Lower lobe of right lung (tissue), 2 donors: ENCODE measurements around the gene FRY. TPM values are rescaled to one million over a fixed set of nuclear protein-coding genes. Genes with fewer than 3 reads are reported as not detected.

Source experiments
- ATAC-seq, 2 donors: fragments of 200-7000 bp; cut with Tn5 transposase; one replicate each; pipeline ENCODE4 v1.9.1; 2020 to 2022; ENCODE audit warnings: mild to moderate bottlenecking in 2 of 2, moderate library complexity in 2 of 2
- DNase-seq: peaks from one replicate; pipeline ENCODE4 v3.0.0-alpha.2; 2020
- H3K27ac ChIP-seq: fragments of 200-600 bp; one replicate; pipeline ENCODE4 v1.8.0; 2022
- H3K27me3 ChIP-seq: fragments of 200-600 bp; one replicate; pipeline ENCODE4 v1.8.0; 2022; ENCODE audit warnings: low read depth
- H3K36me3 ChIP-seq: fragments of 200-600 bp; one replicate; pipeline ENCODE4 v1.8.0; 2022; ENCODE audit warnings: mild to moderate bottlenecking
- H3K4me1 ChIP-seq: fragments of 200-600 bp; one replicate; pipeline ENCODE4 v1.8.0; 2022
- H3K4me3 ChIP-seq: fragments of 200-600 bp; one replicate; pipeline ENCODE4 v1.8.0; 2022; ENCODE audit warnings: mild to moderate bottlenecking
- H3K9me3 ChIP-seq: fragments of 200-600 bp; one replicate; pipeline ENCODE4 v1.8.0; 2022
- intact Hi-C: fragments of 100-400 bp; cut with DNase I; formaldehyde crosslinking; loops from one replicate; pipeline ENCODE4 v1.11.0; 2022
- total RNA-seq: library from RNA; stranded (reverse); fragmentation: NEBNext Ultra II Directional; extraction: Animal tissue kit (Norgen Biotek cat#: 25700); gene quantifications from one replicate; pipeline ENCODE4 v1.2.1, GENCODE V29; 2021
- TF ChIP-seq, protein P1 (sequence below): fragments of 200-600 bp; IDR thresholded peaks from one replicate; pipeline ENCODE4 v1.8.0; 2022; ENCODE audit warnings: antibody characterized with exemption, mild to moderate bottlenecking
- donor health status: DM: no; HTN: yes; CAD: no; lungs with severe emphysema.

The FRY gene
- total RNA-seq, 1 donor from 2014 or later: 93.7 TPM

DNA sequence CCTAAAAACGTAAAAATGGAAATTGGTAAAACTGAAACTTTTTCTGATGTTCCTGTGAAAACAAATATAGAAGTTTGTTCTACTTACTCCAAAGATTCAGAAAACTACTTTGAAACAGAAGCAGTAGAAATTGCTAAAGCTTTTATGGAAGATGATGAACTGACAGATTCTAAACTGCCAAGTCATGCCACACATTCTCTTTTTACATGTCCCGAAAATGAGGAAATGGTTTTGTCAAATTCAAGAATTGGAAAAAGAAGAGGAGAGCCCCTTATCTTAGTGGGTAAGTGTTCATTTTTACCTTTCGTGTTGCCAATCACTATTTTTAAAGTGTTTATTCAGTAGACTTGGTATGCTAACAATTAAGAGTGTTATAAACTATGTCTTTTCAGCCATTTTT is 309.3 kb downstream of the FRY start:
- TF ChIP-seq, protein P1, sequence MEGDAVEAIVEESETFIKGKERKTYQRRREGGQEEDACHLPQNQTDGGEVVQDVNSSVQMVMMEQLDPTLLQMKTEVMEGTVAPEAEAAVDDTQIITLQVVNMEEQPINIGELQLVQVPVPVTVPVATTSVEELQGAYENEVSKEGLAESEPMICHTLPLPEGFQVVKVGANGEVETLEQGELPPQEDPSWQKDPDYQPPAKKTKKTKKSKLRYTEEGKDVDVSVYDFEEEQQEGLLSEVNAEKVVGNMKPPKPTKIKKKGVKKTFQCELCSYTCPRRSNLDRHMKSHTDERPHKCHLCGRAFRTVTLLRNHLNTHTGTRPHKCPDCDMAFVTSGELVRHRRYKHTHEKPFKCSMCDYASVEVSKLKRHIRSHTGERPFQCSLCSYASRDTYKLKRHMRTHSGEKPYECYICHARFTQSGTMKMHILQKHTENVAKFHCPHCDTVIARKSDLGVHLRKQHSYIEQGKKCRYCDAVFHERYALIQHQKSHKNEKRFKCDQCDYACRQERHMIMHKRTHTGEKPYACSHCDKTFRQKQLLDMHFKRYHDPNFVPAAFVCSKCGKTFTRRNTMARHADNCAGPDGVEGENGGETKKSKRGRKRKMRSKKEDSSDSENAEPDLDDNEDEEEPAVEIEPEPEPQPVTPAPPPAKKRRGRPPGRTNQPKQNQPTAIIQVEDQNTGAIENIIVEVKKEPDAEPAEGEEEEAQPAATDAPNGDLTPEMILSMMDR: no peak
- ATAC-seq: no peak
- Histone ChIP-seq H3K27ac (no peak overlapping the region), H3K4me1 (no peaks in the 10 kb centered on the region), H3K9me3 (no peaks in the 10 kb centered on the region), H3K27me3 (no peaks in the 10 kb centered on the region), H3K36me3 (no peaks in the 10 kb centered on the region), H3K4me3 (no peak overlapping the region)
- intact Hi-C loops: no loop called here
- no peak for DNase-seq

DNA sequence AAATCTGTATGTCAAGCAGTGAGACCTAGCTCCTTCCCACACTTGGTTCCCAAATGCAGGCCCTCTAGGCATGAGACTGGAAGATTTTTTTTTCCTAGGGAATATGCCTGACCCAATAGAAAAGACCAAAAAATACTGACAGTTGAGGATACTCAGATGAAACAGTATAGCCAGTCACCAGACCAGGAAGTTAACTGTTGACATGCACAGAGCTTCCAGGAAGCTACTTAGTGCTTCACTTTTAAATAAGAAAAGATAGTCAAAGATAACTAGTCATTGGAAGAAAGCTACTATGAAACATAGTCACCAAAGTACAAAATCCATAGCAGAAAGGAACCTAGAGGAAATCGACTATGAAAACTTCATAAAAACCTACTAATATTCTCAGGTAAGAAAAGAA is 316.1 kb downstream of the FRY start:
- TF ChIP-seq, protein P1: no peak
- H3K4me3 ChIP-seq: no peak overlapping the region
- H3K4me1 ChIP-seq: no peaks in the 10 kb centered on the region
- H3K27me3 ChIP-seq: no peaks in the 10 kb centered on the region
- ATAC-seq (no peak), DNase-seq (no peak)
- H3K9me3 ChIP-seq: no peaks in the 10 kb centered on the region
- intact Hi-C loops: no loop called here
- no peak overlapping the region for H3K27ac ChIP-seq
- H3K36me3 ChIP-seq: no peaks in the 10 kb centered on the region
